Heart right ventricle (tissue), 16 donors: ENCODE measurements around the gene FAM120A. TPM values are rescaled to one million over a fixed set of nuclear protein-coding genes. Genes with fewer than 3 reads are reported as not detected.

ENCODE experiments used
- ATAC-seq, 8 donors: fragments of 200-7000 bp; cut with Tn5 transposase; one replicate each; pipeline ENCODE4 v1.9.1; 2020; ENCODE audit warnings: mild to moderate bottlenecking in 8 of 8, moderate library complexity in 8 of 8, moderate number of reproducible peaks in 1 of 8
- DNase-seq, 2 donors: peaks; one replicate each; pipeline ENCODE4 v3.0.0-alpha.2; 2020
- H3K27ac ChIP-seq, 10 donors: fragments of 200-600 bp; sonication (generic) in 2 of 10; one replicate each; pipeline versions ENCODE4 v1.5.0 to v1.8.0; 2020 to 2022; ENCODE audit warnings: mild to moderate bottlenecking in 3 of 10
- H3K27me3 ChIP-seq, 7 donors: fragments of 200-600 bp; one replicate each; pipeline ENCODE4 v1.8.0; 2021 to 2022; ENCODE audit warnings: mild to moderate bottlenecking in 2 of 7
- H3K36me3 ChIP-seq, 9 donors: fragments of 200-600 bp; sonication (generic) in 1 of 9; one replicate each; pipeline versions ENCODE4 v1.5.0 to v1.8.0; 2020 to 2022; ENCODE audit warnings: mild to moderate bottlenecking in 2 of 9
- H3K4me1 ChIP-seq, 9 donors: fragments of 200-600 bp; sonication (generic) in 1 of 9; one replicate each; pipeline versions ENCODE4 v1.5.0 to v1.8.0; 2020 to 2022; ENCODE audit warnings: mild to moderate bottlenecking in 4 of 9
- H3K4me3 ChIP-seq, 10 donors: fragments of 200-600 bp; sonication (generic) in 2 of 10; one replicate each; pipeline versions ENCODE4 v1.5.0 to v1.8.0; 2020 to 2022; ENCODE audit warnings: mild to moderate bottlenecking in 7 of 10, moderate library complexity in 2 of 10
- H3K9me3 ChIP-seq, 11 donors: fragments of 200-600 bp in 10 of 11; sonication (generic) in 2 of 11; one replicate each; pipeline versions ENCODE4 v1.5.0 to v1.8.0; 2013 to 2022; ENCODE audit warnings: mild to moderate bottlenecking in 2 of 11, control low read depth in 1 of 11, moderate library complexity in 1 of 11
- CTCF ChIP-seq, 9 donors: fragments of 200-600 bp; sonication (generic) in 2 of 9; IDR thresholded peaks; one replicate each; pipeline versions ENCODE4 v1.5.0 to v1.8.0; 2021 to 2022; ENCODE audit warnings: antibody characterized with exemption in 9 of 9, mild to moderate bottlenecking in 5 of 9, moderate library complexity in 1 of 9
- WGBS, 2 donors: extraction: QIAGEN DNeasy Blood & Tissue Kit; methylation state at CpG; one replicate each; pipeline ENCODE4 v1.1.7; 2013; ENCODE audit warnings: inconsistent platforms in 1 of 2; 5-methylcytosine and 5-hydroxymethylcytosine counted together
- intact Hi-C, 10 donors: fragments of 100-400 bp; cut with DNase I; formaldehyde crosslinking; loops; one replicate each; pipeline versions ENCODE4 v1.11.1 to v1.14.2; 2022
- polyA plus RNA-seq, 2 donors: library from polyadenylated mRNA; stranded (reverse); fragments of 200-250 nt; gene quantifications; one replicate each; pipeline ENCODE4 v1.2.3, GENCODE V29; 2013
- total RNA-seq, 10 donors: library from RNA; stranded (reverse); fragmentation: NEBNext Ultra II Directional in 3 of 10; extraction: Animal tissue kit (Norgen Biotek cat#: 25700) in 3 of 10; gene quantifications; one replicate each; pipeline versions ENCODE4 v1.2.1 to v1.2.4, GENCODE V29; 2021 to 2023
- donor health status: Arrhythmogenic right ventricular cardiomyopathy.
- donor health status: ischemic (EF 13 %, LVEDD 7.1; RV severe dilation, severe dysfunction).
- donor health status: healthy with polysubstance abuse.
- donor health status: DM: no; HTN: yes; CAD: no.
- donor health status: DM: no; HTN: no; CAD: no.
- donor health status: ischemic (EF 25% LVEDD 6.9; RV normal size, moderate dysfunction).
- donor health status: ischemic (EF 25% LVEDD 5.7; RV mildly dilated, moderate dysfunction).
- donor health status: healthy.
- donor health status: DM: yes; HTN: yes; CAD: no.
- donor health status: Ischemic cardiomyopathy.
- donor health status: ischemic (EF 35%, LVEDD 5.7; RV mildly dilated, moderate dysfunction).
- donor health status: nonischemic (EF 11% LVEDD 7.7; RV severe dilation, severe dysfunction).
- donor health status: DM: yes; HTN: yes; CAD: no.
- donor health status: PGD.
- donor health status: ischemic (EF 29% LVEDD 5.4; RV normal size, mild dysfunction).
- donor health status: nonischemic (EF 23%, LVEDD 6.1; RV moderate dilation, normal function).

The FAM120A gene
- total and polyA plus RNA-seq, 12 donors: 42.2 to 126 (median 104) TPM

DNA sequence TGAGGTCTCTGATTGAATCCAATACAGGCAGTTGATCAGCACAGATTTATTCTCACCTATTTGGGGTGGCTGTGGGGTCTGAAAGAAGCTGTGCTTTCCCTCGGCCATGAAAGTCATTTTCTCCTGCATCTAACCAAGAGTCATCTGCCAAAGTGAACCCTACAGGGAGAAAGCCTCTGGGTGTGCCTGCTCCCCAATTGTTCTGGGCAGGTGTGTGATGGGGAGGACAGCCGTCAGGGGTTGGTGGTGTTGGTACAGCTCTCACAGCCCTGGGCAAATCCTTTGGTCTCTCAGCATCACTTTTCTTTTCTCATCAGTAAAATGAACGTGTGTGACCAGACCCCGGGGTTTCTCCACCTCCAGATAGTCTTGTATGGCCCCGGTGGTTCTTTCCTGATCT lies 127.4 kb downstream of the FAM120A start:
- 73 to 79% methylated on average over 5 of the region's 5 CpGs for WGBS, 2 donors
- DNase-seq (no peak), ATAC-seq (no peak)
- H3K27me3 ChIP-seq: no peaks in the 10 kb centered on the region
- H3K4me1 ChIP-seq: peaks cover 15 to 73% (median 62%) of the 10 kb centered on the region in 9 donors
- peak overlapping the region in 5 of 10 donors; percentile 87 to 96 (median 93) for H3K27ac ChIP-seq
- no peak for TF ChIP-seq CTCF (IDR thresholded peaks at IDR 0.05)
- intact Hi-C loops: no loop called here
- H3K36me3 ChIP-seq: no peaks in the 10 kb centered on the region
- no peaks in the 10 kb centered on the region for H3K9me3 ChIP-seq
- H3K4me3 ChIP-seq: peak overlapping the region in 1 of 10 donors; percentile 79

DNA sequence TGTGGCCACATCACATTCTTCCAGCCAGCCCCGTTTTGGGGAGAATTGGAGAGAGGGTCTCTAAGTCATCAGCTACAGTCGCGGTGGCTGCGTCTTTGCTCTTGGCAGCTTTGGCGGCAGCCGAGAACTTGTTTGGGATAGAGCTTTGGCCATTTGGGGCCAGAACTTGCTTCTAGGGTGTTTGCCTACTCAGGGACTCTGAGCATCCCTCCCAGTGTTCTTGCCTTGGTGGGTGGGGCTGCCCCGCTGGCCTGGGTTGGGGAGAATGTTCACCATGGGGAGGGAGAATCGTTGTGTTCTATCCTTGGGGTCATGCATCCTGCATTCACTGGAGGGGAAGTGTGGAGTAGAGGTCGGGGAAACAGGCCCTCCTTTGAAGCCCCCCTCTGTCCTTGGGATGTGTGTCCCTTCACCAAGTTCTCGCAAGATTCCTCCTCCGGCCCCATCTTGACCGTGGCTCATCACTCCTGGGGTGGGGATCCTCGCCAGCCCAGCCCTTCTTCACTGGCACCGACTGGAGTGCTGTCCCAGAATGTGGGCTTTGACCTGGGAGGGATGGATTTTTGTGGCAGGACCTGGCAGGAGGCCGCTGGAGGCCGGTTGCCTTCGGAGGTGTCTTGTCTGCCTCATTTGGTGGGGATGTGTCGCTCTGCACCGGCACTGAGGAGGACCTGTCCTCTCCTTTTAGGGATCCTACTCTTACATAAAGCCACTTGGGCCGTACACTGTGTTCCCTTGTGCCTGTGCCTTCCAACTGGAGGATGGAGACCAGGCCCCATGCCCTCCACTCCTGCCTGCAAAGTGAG lies 128.4 kb downstream of the FAM120A start:
- intact Hi-C loops: no loop called here
- TF ChIP-seq CTCF (IDR thresholded peaks at IDR 0.05): no peak
- Histone ChIP-seq H3K4me3 (no peak overlapping the region), H3K27ac (peak overlapping the region in 6 of 10 donors; percentile 4 to 69 (median 50)), H3K4me1 (peaks cover 15 to 64% (median 55%) of the 10 kb centered on the region in 9 donors), H3K9me3 (peaks cover 0 to 10% (median 0%) of the 10 kb centered on the region in 11 donors), H3K27me3 (no peaks in the 10 kb centered on the region), H3K36me3 (no peaks in the 10 kb centered on the region)
- no peak for DNase-seq
- ATAC-seq: peak in 1 of 8 donors; percentile 71
- 78 to 80% methylated on average over 20 of the region's 20 CpGs for WGBS, 2 donors

- Histone ChIP-seq H3K36me3 (no peaks in the 10 kb centered on the region), H3K9me3 (peaks cover 0 to 11% (median 0%) of the 10 kb centered on the region in 11 donors), H3K27me3 (no peaks in the 10 kb centered on the region), H3K4me1 (peaks cover 15 to 66% (median 52%) of the 10 kb centered on the region in 9 donors), H3K27ac (peak overlapping the region in 7 of 10 donors; percentile 4 to 69 (median 49)), H3K4me3 (no peak overlapping the region)
- intact Hi-C loops: no loop called here
- peak in 3 of 8 donors; percentile 3 to 23 (median 17) for ATAC-seq
- 55% methylated on average over 10 of the region's 10 CpGs for WGBS, 2 donors
- no peak for DNase-seq
- TF ChIP-seq CTCF (IDR thresholded peaks at IDR 0.05): no peak
These were observed 129.3 kb downstream of the FAM120A start for GRCh38 chr9:93580654-93581380.

DNA sequence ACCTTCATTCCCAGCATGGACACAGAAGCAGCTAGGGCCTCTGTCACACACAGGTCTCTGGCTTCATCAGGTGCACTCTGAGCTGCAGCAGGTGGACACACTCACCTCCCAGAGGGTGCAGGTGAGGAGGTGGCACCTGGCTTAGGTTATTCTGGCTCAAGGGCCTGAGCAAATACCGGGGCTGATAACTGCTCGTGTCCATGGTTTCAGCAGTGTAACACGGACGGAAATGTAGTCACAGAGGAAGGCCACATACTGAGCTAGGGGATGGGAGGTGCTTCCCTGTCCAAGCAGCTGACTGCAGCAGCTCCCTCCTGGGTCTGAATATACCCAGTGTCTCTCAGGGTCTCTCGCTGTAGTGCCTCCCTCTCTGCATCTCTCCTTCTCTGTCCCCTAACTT lies 130.6 kb downstream of the FAM120A start:
- TF ChIP-seq CTCF (IDR thresholded peaks at IDR 0.05): no peak
- H3K9me3 ChIP-seq: peaks cover 0 to 11% (median 0%) of the 10 kb centered on the region in 11 donors
- DNase-seq (no peak), ATAC-seq (peak in 6 of 8 donors; percentile 16 to 66 (median 40))
- 16 to 26% methylated on average over 5 of the region's 5 CpGs for WGBS, 2 donors
- H3K27me3 ChIP-seq: no peaks in the 10 kb centered on the region
- H3K4me3 ChIP-seq: no peak overlapping the region
- peaks cover 21 to 78% (median 64%) of the 10 kb centered on the region in 9 donors for H3K4me1 ChIP-seq
- intact Hi-C loops: no loop called here
- peak overlapping the region in 3 of 10 donors; percentile 47 to 69 (median 49) for H3K27ac ChIP-seq
- no peaks in the 10 kb centered on the region for H3K36me3 ChIP-seq
